B cell (primary cell): ENCODE results near the gene TTYH3. TPM values are rescaled to one million over a fixed set of nuclear protein-coding genes. Genes with fewer than 3 reads are reported as not detected.

Experiments
- ATAC-seq: fragments of 200-7000 bp; cut with Tn5 transposase; one replicate; pipeline ENCODE4 v1.10.0; 2021; ENCODE audit warnings: low read depth, mild to moderate bottlenecking, moderate number of reproducible peaks, moderate library complexity
- CTCF ChIA-PET: fragments of 350-600 bp; sonication (Branson Sonifier 250); formaldehyde crosslinking; loops from one replicate; lab custom pipeline; 2021; ENCODE audit warnings: antibody characterized with exemption, inconsistent platforms; lab: Charles Lee
- POLR2A ChIA-PET: fragments of 350-600 bp; sonication (Branson Sonifier 250); formaldehyde crosslinking; loops from one replicate; lab custom pipeline; 2021; ENCODE audit warnings: antibody characterized with exemption; lab: Charles Lee
- DNase-seq: peaks from one replicate; pipeline ENCODE4 v3.0.0; 2013
- H2AFZ ChIP-seq: 2 replicates; pipeline ENCODE4 v1.6.1; 2012; ENCODE audit warnings: mild to moderate bottlenecking, low read depth, low read length; ENCODE audit not compliant: insufficient read depth, poor library complexity, severe bottlenecking
- H3K27ac ChIP-seq, 2 donors: 1 replicate in 1 of 2; 2 replicates in 1 of 2; pipeline ENCODE4 v1.5.1; 2012 to 2013; ENCODE audit warnings: low read length in 2 of 2, mild to moderate bottlenecking in 2 of 2, moderate library complexity in 1 of 2
- H3K27me3 ChIP-seq, 4 experiments: fragments of 200-600 bp in 1 of 4; sonication (generic) in 1 of 4; replicated peaks in 1 of 4; 1 replicate in 2 of 4; 2 replicates in 2 of 4; pipeline versions ENCODE4 v1.6.1 to v1.7.0; 2013 to 2016; ENCODE audit warnings: low read length in 3 of 4, mild to moderate bottlenecking in 2 of 4, mixed read lengths in 1 of 4, moderate library complexity in 1 of 4; ENCODE audit not compliant: insufficient read depth in 4 of 4, control insufficient read depth in 3 of 4; ENCODE audit errors: control extremely low read depth in 1 of 4
- H3K36me3 ChIP-seq, 2 experiments: replicated peaks in 1 of 2; 1 replicate in 1 of 2; 2 replicates in 1 of 2; pipeline versions ENCODE4 v1.6.1 to v1.7.1; 2013; ENCODE audit warnings: low read length in 1 of 2; ENCODE audit not compliant: insufficient read depth in 2 of 2, control insufficient read depth in 1 of 2; ENCODE audit errors: control extremely low read depth in 1 of 2, extremely low read depth in 1 of 2
- H3K4me1 ChIP-seq, 2 donors: fragments of 200-600 bp in 1 of 2; sonication (generic) in 1 of 2; 1 replicate in 1 of 2; 2 replicates in 1 of 2; pipeline versions ENCODE4 v1.5.1 to v1.6.1; 2013 to 2017; ENCODE audit warnings: low read length in 2 of 2; ENCODE audit not compliant: control insufficient read depth in 2 of 2, insufficient read depth in 2 of 2
- H3K4me2 ChIP-seq: replicated peaks from 2 replicates; pipeline ENCODE3; 2012; ENCODE audit warnings: mild to moderate bottlenecking, low read depth, low read length; ENCODE audit not compliant: poor library complexity, severe bottlenecking
- H3K4me3 ChIP-seq, 5 experiments: fragments of 200-600 bp in 1 of 5; sonication (generic) in 1 of 5; 1 replicate in 3 of 5; 2 replicates in 2 of 5; pipeline versions ENCODE4 v1.5.1 to v1.7.0; 2011 to 2016; ENCODE audit warnings: low read length in 4 of 5, mild to moderate bottlenecking in 4 of 5, low read depth in 2 of 5, control low read depth in 1 of 5, moderate library complexity in 1 of 5; ENCODE audit not compliant: insufficient read depth in 1 of 5; ENCODE audit errors: control extremely low read depth in 1 of 5, extremely low read depth in 1 of 5
- H3K79me2 ChIP-seq: fragments of 200-600 bp; sonication (generic); one replicate; pipeline ENCODE4 v1.6.0; 2016; ENCODE audit warnings: low read length; ENCODE audit not compliant: control insufficient read depth, insufficient read depth
- H3K9ac ChIP-seq: fragments of 200-600 bp; sonication (generic); 2 replicates; pipeline ENCODE4 v1.6.1; 2017; ENCODE audit warnings: mild to moderate bottlenecking, low read length, moderate library complexity
- H3K9me3 ChIP-seq, 3 donors: one replicate each; pipeline versions ENCODE4 v1.6.1 to v1.7.1; 2013; ENCODE audit warnings: low read length in 2 of 3; ENCODE audit not compliant: control insufficient read depth in 2 of 3, insufficient read depth in 1 of 3; ENCODE audit errors: control extremely low read depth in 1 of 3
- H4K20me1 ChIP-seq: 2 replicates; pipeline ENCODE4 v1.6.0; 2012; ENCODE audit warnings: mild to moderate bottlenecking, low read length; ENCODE audit not compliant: insufficient read depth, control insufficient read depth, poor library complexity, severe bottlenecking
- H3K27ac Mint-ChIP-seq: one replicate; pipeline ENCODE4 v1.8.0; 2021; ENCODE audit warnings: mixed read lengths
- H3K27me3 Mint-ChIP-seq: one replicate; pipeline ENCODE4 v1.8.0; 2021; ENCODE audit warnings: mixed read lengths
- H3K4me1 Mint-ChIP-seq: one replicate; pipeline ENCODE4 v1.8.0; 2021; ENCODE audit warnings: mixed read lengths
- H3K4me3 Mint-ChIP-seq: one replicate; pipeline ENCODE4 v1.8.0; 2021; ENCODE audit warnings: mixed read lengths
- H3K9me3 Mint-ChIP-seq: one replicate; pipeline ENCODE4 v1.8.0; 2022; ENCODE audit warnings: mixed read lengths; ENCODE audit not compliant: insufficient read depth
- EZH2 ChIP-seq: IDR thresholded peaks from 2 replicates; pipeline ENCODE4 v1.6.1; 2012; ENCODE audit warnings: borderline replicate concordance, low read depth, mild to moderate bottlenecking, moderate library complexity, low read length; ENCODE audit not compliant: insufficient read depth, poor library complexity, severe bottlenecking
- WGBS: methylation state at CpG from one replicate; pipeline ENCODE4 v1.1.5; 2013; ENCODE audit warnings: missing lambda C conversion rate; ENCODE audit not compliant: insufficient coverage; 5-methylcytosine and 5-hydroxymethylcytosine counted together
- intact Hi-C: fragments of 100-400 bp; cut with micrococcal nuclease; formaldehyde crosslinking; loops from one replicate; pipeline ENCODE4 v1.10.0; 2022
- polyA plus RNA-seq: library from polyadenylated mRNA; depleted of rRNA; stranded (reverse); fragments of >200 nt; gene quantifications from 2 replicates; pipeline ENCODE4 v1.2.3, GENCODE V29; 2012
- total RNA-seq, 2 donors: library from RNA; stranded (reverse); fragments of 120-200 nt in 1 of 2; gene quantifications; 1 replicate in 1 of 2; 2 replicates in 1 of 2; pipeline versions ENCODE4 v1.2.3 to v1.2.4, GENCODE V29; 2013 to 2022
- TF ChIP-seq, protein P1 (sequence below): fragments of 200-600 bp; IDR thresholded peaks from one replicate; pipeline ENCODE4 v1.8.0; 2022; ENCODE audit warnings: antibody characterized with exemption, mild to moderate bottlenecking

TTYH3 gene
- total and polyA plus RNA-seq, 2 donors (not counting 1 experiment from before 2014, with no cell fraction given): 8.4 to 48.6 TPM

DNA sequence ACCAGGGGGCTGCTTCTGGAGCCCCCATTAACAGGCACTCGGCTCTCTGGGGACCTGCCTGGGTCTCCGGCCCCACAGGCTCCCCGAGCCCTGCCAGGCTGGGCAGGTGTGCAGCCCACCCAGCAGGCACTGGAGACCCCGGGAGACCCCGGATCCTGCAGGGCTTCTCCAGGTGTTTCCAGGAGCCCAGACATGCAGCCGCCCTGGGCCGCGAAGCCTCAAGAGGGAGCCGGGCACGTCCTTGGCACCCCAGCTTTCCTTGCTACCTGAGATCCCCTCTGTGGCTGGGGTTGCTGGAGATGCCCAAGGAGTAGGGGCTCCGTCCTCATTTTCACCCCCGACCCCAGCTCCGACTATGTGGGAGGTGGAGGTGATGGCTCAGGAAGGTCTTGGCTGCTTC is 48.5 kb downstream of the TTYH3 start:
- peaks cover 0 to 4% of the 10 kb centered on the region in 2 donors for H3K4me1 ChIP-seq
- 87% methylated on average over 12 of the region's 13 CpGs for WGBS
- intact Hi-C loops: loop anchor here (2.0 kb wide), 1 partner anchor 113 kb away; no protein-coding TSS in a partner anchor
- H3K79me2 ChIP-seq: no peaks in the 10 kb centered on the region
- DNase-seq (no peak), ATAC-seq (no peak)
- ChIA-PET POLR2A (interaction anchor here (0.8 kb wide), 1 partner anchor 19 kb away, joined by 3 read pairs; no protein-coding TSS in a partner anchor), CTCF (interaction anchor here (0.6 to 5.6 kb wide), 13 partner anchors 8 to 229 kb away, joined by 3 to 64 read pairs (median 4); no protein-coding TSS in a partner anchor)
- no peaks in the 10 kb centered on the region for H3K4me1 Mint-ChIP-seq
- no peaks in the 10 kb centered on the region for H3K9me3 Mint-ChIP-seq
- H4K20me1 ChIP-seq: no peaks in the 10 kb centered on the region
- H3K27ac ChIP-seq: no peak overlapping the region
- no peak overlapping the region for H3K4me3 ChIP-seq
- peaks cover 10% of the 10 kb centered on the region for H3K27me3 Mint-ChIP-seq
- peaks cover 0 to 8% (median 0%) of the 10 kb centered on the region in 3 donors for H3K9me3 ChIP-seq
- no peak overlapping the region for H3K4me2 ChIP-seq
- H3K27me3 ChIP-seq: peaks cover 0 to 3% (median 0%) of the 10 kb centered on the region in 4 experiments
- no peak for TF ChIP-seq EZH2
- TF ChIP-seq, protein P1, sequence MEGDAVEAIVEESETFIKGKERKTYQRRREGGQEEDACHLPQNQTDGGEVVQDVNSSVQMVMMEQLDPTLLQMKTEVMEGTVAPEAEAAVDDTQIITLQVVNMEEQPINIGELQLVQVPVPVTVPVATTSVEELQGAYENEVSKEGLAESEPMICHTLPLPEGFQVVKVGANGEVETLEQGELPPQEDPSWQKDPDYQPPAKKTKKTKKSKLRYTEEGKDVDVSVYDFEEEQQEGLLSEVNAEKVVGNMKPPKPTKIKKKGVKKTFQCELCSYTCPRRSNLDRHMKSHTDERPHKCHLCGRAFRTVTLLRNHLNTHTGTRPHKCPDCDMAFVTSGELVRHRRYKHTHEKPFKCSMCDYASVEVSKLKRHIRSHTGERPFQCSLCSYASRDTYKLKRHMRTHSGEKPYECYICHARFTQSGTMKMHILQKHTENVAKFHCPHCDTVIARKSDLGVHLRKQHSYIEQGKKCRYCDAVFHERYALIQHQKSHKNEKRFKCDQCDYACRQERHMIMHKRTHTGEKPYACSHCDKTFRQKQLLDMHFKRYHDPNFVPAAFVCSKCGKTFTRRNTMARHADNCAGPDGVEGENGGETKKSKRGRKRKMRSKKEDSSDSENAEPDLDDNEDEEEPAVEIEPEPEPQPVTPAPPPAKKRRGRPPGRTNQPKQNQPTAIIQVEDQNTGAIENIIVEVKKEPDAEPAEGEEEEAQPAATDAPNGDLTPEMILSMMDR: no peak
- no peak overlapping the region for H3K4me3 Mint-ChIP-seq
- H2AFZ ChIP-seq: no peak overlapping the region
- H3K27ac Mint-ChIP-seq: no peak overlapping the region
- H3K36me3 ChIP-seq: no peaks in the 10 kb centered on the region
- no peak overlapping the region for H3K9ac ChIP-seq

DNA sequence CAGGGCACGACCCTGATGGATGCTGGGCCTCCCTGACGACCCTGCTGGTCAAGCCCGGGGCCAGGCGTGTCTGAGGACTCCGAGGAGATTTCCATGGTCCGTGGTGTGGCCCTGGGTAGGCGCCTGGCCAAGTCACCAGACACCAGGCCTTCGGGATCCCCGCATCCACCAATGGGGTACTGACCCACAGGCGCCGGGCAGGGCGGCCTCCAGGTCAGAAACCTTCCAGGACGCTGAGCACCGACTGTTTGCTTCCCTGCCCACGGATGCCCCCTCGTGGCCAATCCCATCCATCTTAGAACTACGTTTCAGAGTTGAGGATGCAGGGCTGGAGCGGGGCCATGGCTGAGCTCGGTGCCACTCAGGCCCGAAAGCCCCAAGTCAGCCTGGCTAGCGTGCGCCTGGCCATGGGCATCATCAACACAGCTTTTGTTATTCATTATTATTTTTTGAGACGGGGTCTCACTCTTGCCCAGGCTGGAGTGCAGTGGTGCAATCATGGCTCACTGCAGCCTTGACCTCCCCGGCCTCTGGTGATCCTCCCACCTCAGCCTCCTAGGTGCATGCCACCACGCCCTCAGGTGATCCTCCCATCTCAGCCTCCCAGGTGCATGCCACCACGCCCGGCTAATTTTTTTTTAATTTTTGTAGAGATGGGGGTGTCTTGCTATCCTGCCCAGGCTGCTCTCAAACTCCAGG is 49.2 kb downstream of the TTYH3 start:
- Histone ChIP-seq H3K27me3 (peaks cover 0 to 6% (median under 1%) of the 10 kb centered on the region in 4 experiments), H3K79me2 (no peaks in the 10 kb centered on the region), H2AFZ (no peak overlapping the region), H3K36me3 (no peaks in the 10 kb centered on the region), H3K27ac (no peak overlapping the region), H4K20me1 (no peaks in the 10 kb centered on the region), H3K9ac (no peak overlapping the region), H3K9me3 (peaks cover 0 to 4% (median 0%) of the 10 kb centered on the region in 3 donors), H3K4me1 (peaks cover 0 to 4% of the 10 kb centered on the region in 2 donors), H3K4me3 (no peak overlapping the region), H3K4me2 (no peak overlapping the region)
- ATAC-seq: peak; percentile 73
- 57% methylated on average over 24 of the region's 27 CpGs for WGBS
- no peaks in the 10 kb centered on the region for H3K4me1 Mint-ChIP-seq
- ChIA-PET POLR2A (no interaction called here), CTCF (interaction anchor here (0.6 to 5.6 kb wide), 16 partner anchors 9 to 229 kb away, joined by 3 to 64 read pairs (median 4); no protein-coding TSS in a partner anchor)
- no peak overlapping the region for H3K4me3 Mint-ChIP-seq
- DNase-seq: peak; percentile 74
- intact Hi-C loops: loop anchor here (1.0 to 2.0 kb wide), 2 partner anchors 114 to 204 kb away; no protein-coding TSS in a partner anchor
- H3K27me3 Mint-ChIP-seq: peaks cover 12% of the 10 kb centered on the region
- no peak for TF ChIP-seq EZH2
- TF ChIP-seq, protein P1: peak; percentile 68
- no peak overlapping the region for H3K27ac Mint-ChIP-seq
- no peaks in the 10 kb centered on the region for H3K9me3 Mint-ChIP-seq
